HG03097 (cell line): ENCODE results near the gene MRPL50.

ENCODE experiments used
- ATAC-seq: cut with Tn5 transposase; IDR thresholded peaks from one replicate; pipeline ENCODE4 v1.9.1; 2021; ENCODE audit not compliant: unreplicated experiment, low FRiP score

MRPL50 gene

GRCh38 chr9:101398068-101398929 is at the start of gene MRPL50, which contains the start of gene ZNF189:
Gene MRPL50, minus strand, starts transcription at chr9:101398618. Its CDS starts 26 bp downstream, at chr9:101398592.
Gene ZNF189, plus strand, starts transcription at chr9:101398851. Its CDS starts 306 bp downstream, at chr9:101399157.
- ATAC-seq, result peak; percentile 99

- no peak for ATAC-seq
These were observed 48.3 kb upstream of the MRPL50 start for GRCh38 chr9:101446732-101447131.

DNA sequence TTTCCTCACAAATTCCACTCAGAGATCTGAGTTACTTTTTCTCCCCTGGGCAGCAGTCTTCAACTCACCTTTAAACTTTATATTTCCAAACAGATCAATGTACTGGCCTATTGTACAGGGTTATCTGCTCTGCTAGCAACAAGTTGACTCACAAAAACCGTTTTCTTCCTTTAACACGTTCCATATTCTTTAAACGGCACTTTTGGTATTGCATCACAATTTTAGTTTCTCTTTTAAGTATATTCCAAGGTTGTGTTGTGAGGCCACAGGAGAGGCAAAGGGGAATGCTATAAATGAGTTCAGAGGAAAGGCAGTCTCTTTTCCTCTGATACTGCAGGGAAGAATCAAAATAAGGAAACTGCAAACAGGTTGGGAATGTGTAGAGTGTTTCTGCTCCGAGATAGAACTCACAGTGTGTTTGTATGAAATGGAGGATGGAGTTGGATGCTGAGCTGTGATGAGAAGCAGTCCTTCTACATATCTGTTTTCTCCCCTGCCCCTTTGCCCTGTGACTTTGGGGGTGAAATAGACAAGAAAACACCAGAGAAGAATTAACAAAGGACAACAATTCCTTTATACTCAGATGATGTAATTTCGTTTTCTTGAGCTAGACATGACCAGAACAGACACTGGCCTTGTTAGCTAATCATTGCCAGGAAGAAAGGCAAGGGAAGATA is 47.1 kb upstream of the MRPL50 start:
- ATAC-seq, result no peak

DNA sequence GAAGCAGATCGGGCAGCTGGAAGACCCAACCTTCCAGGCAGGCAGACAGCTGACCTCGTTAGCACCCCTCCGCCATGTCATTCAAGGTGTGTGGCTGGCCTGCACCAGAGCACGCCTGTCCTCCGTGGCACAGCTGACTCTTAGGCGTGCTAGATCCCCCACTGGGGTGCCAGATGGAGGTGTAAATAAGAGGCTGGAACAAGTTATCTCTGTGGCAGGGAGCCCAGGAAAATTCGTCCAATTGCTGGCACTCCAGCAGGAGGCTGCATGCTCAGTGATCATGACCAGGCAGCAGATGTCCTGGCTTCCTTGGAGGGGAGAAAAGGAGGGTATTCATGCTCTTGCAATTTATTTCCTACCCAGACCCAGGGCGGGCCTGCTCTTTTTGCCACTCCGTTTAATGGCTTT is 45.0 kb upstream of the MRPL50 start:
- ATAC-seq, result no peak

- no peak for ATAC-seq
These were observed 44.3 kb upstream of the MRPL50 start for GRCh38 chr9:101442736-101443135.

- no peak for ATAC-seq
These were observed 43.9 kb upstream of the MRPL50 start for GRCh38 chr9:101442318-101442717.

GRCh38 chr9:101440714-101441230 is 42.4 kb upstream of the MRPL50 start:
- ATAC-seq, result no peak

DNA sequence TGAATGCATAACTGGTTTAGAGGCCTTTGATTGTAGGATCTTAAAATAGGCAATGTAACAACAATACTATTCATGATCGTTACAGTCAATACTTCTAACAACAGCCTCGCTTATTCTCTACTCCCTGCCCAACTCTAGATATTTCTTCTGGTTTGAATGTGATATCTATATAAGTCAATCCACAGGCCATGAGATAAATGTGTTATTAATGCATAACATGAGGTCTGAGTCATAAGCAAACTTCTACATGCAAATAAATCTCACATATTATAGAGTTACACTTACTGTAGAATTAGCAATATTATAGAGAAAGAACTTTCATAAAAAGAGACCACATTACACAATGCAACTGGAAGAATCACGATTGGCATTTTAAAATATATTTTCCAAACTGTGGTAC is 40.1 kb upstream of the MRPL50 start:
- ATAC-seq, result no peak

DNA sequence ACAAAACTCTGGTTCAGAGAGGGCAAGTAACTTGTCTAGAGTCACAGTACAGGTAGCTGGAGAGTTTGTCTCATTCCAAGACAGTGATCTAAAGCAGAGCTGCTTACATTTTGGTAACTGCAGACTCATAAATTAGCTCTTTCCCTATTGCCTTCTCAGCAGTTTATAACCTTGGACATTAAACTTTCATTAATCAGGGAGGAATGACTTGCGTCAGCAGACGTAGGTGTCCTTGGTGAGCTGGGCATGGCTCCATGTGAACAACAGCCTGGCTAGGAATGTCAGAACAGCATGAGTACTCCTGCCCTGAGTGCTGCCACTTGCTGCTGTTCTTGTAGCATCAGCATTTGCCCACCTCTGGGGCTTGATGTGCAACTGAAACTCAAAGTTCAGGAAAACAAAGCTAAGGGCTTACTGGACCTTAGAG is 39.4 kb upstream of the MRPL50 start:
- ATAC-seq, result no peak

DNA sequence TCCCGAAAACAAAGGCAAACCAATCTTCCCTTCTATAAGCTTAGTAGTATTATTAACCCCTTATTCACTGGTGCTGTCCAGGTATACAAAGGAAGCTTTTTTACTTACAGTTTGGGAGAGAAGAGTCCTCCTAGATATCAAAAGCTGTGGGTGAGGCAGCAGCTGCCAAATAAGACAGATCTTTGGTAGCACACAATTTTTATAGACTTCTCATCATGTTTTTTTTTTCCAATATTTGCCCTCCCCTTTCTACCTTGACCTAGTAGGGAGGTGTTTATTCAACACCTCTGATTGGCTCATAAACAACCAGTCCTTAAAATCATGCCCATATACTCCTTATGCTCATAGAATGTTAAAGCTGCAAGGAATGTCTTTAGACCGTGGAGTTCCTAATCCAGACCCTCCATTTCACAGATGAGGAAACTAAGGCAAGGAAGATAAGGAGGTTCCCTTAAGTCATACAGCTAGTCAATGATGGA is 37.2 kb upstream of the MRPL50 start, which contains the start of gene ALDOB:
Gene ALDOB (minus strand): TSS at position 174 of the 479 bp plus-strand sequence. CDS start 4,887 bp downstream, outside the sequence.
- ATAC-seq, result no peak

GRCh38 chr9:101434998-101435397 is 36.6 kb upstream of the MRPL50 start:
- no peak for ATAC-seq

GRCh38 chr9:101433229-101433628 is 34.8 kb upstream of the MRPL50 start:
- ATAC-seq, result no peak

GRCh38 chr9:101432740-101433139 is 34.3 kb upstream of the MRPL50 start:
- no peak for ATAC-seq

DNA sequence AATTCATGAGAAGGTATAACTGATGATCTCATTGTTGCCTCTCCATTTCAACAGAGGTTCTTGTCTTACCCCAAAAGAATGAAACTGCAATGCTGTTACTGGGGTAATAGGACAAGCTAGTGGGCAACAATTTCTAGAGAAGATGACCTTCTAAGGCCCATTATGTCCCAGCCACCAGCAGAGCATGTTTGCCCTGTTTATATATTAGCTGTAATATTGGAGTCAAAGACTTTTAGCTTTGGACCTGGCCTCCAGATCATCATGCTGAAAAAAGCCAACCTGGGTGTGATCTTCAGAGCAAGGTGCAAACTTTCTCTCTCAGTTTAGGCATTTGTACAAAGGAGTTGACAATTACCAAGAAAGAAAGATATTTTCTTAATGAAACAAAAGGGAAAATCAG is 33.8 kb upstream of the MRPL50 start:
- ATAC-seq, result no peak

DNA sequence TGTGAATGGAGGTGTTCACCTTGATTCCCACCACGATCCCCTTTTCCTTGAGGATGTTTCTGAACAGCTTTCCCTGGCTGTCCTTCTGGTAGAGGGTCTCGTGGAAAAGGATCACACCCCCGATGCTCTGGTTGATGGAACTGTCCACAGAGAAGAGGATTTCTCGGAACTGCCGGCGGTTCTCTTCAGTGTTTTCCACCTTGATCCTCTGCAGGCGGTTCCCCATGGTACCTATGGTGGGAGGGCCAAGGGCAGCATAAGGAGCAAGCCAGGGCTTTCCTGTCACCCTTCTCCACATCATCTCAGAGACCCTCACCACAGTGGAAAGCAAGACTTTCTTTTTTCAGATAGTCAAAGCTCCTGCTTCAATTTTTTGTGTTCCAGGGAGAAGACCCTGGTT is 31.3 kb upstream of the MRPL50 start:
- no peak for ATAC-seq

DNA sequence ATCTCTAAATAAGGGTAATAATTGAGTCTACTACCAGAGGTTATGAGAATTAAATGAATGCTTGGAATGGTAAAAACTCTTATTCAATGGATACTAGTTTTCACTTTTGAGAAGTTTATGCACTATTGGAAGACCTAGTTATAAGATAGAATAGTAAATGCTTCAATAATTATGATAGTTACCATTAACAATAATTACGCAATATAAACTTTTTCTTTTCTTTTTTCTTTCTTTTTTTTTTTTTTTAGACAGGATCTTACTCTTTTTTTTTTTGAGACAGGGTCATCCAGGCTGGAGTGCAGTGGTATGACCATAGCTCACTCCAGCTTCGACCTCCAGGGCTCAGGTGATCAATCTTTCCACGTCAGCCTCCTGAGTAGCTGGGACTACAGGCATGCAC is 30.5 kb upstream of the MRPL50 start:
- ATAC-seq, result no peak

- ATAC-seq, result no peak
These were observed 29.7 kb upstream of the MRPL50 start for GRCh38 chr9:101427957-101428655.

GRCh38 chr9:101427358-101427757 is 28.9 kb upstream of the MRPL50 start:
- no peak for ATAC-seq

- no peak for ATAC-seq
These were observed 23.2 kb upstream of the MRPL50 start for GRCh38 chr9:101421653-101422065.

DNA sequence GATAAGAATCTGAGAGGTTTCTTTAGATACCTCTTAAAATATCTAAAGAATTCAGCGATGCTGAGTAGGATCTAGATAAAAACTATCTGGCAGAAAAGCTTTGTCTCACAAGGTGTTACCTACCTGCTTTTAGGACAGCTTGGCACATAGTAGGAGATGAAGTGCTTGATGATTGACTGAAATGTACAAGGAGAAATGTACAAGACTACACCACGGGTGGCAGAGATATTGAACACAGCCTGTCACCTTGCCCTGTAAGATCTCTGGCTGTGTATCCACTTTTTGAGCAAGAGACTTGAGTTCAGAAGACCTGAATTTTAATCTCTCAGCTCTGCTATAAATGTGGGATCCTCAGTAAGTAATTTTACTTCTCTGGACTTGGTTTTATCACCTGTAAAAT is 21.4 kb upstream of the MRPL50 start:
- ATAC-seq, result no peak
